Occipital lobe (tissue), 2 donors: ENCODE measurements around the gene RBBP8NL. TPM values are rescaled to one million over a fixed set of nuclear protein-coding genes. Genes with fewer than 3 reads are reported as not detected.

Experiments
- DNase-seq: peaks from one replicate; lab custom pipeline; 2025; lab: John Stamatoyannopoulos, UW
- total RNA-seq: library from RNA; depleted of rRNA; stranded (reverse); fragments of >200 nt; gene quantifications from one replicate; pipeline ENCODE4 v1.2.3, GENCODE V29; 2014

RBBP8NL gene
- total RNA-seq, 1 donor from 2014 or later: not detected

DNA sequence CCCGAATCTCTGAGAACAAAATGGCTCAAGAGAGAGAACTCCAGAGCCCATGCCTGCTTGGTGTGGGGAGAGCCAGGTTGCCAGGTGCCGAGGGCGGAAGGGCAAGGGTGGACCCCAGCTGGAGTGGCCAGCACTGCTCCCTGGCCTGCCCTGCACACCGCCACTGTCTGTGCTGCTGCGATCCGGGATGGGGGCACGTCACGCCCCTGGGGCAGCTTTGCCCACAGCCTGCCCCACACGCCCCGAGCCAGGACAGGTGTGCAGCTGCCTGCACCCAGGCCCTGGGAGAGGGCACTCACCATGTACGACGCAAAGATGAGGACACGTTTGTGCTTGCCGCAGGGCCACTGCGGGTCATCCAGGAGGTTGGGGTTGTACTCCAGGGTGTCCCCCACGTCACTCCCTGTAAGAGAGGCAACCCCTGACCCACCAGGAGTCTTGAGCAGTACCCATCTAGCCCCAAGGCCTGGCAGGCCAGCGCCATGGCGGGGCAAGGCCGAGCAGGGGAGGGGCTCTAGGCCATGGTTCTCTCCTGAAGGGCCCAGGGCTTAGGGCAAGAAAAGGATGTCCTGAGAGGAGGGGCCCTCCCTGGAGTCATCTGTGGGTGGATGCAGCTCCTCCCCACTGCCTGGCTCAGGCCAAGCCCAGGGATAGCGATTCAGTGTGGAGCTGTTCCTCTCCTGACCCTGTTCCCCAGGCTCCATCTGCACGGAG, 34.6 kb downstream of the RBBP8NL start:
- DNase-seq: no peak

DNA sequence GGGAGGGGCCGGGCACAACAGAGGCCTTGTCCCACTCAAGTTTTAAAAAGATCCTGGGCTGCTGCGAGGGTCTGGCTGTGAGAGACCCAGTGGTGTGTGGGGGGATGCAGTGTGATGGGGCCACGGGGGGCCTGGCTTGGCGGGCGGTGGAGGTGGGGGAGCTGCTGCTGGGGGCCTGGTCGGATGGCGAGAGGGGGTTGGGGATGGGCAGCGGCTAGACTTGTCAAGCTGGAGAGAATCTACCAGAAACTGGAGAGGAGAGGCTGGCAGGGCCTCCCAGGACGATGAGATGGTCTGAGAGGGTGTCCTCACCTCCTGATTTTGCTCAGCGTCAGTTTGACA, 35.3 kb downstream of the RBBP8NL start:
- DNase-seq: no peak

DNA sequence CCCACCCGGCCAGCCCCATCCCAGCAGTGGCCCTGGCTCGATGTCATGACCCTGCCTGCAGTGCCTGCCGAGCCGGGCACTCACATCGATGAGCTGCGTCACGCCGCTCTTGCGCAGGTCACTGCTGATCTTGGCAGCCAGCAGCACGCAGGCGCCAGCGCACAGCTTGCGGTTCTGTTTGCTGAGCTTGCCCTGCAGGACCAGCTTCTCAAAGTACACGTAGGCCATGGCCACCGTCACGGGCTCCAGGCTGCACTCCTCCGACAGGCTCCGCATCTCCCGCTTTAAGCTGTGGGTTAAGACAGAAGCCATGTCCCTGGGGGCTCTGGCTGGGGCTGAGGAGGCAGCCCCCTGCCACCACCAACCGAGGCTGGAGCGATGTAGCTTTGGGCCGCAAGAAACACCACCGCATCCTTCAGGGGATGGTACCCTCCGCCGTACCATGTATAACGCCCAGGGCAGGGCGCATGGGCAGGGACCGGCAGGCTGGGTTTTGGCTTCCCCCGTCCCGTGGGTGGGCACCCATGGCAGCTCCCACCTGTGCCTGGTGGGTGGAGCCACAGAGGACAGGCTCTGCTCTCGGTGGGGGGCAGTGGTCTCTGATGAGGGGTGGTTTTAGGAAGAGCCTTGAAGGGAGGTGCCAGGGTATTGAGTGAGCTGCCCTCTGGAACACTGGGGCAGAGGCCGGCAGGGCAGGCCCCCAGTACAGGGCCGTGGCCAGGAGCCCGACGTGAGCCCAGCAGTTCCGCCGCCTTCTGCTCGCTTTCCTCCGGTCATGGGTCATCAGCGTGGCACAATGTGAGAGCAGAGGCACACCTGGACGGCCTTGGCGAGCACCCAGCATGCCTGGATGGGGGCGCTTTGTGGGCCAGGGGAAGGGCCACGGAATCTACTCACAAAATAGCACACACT, 35.9 kb downstream of the RBBP8NL start:
- no peak for DNase-seq

DNA sequence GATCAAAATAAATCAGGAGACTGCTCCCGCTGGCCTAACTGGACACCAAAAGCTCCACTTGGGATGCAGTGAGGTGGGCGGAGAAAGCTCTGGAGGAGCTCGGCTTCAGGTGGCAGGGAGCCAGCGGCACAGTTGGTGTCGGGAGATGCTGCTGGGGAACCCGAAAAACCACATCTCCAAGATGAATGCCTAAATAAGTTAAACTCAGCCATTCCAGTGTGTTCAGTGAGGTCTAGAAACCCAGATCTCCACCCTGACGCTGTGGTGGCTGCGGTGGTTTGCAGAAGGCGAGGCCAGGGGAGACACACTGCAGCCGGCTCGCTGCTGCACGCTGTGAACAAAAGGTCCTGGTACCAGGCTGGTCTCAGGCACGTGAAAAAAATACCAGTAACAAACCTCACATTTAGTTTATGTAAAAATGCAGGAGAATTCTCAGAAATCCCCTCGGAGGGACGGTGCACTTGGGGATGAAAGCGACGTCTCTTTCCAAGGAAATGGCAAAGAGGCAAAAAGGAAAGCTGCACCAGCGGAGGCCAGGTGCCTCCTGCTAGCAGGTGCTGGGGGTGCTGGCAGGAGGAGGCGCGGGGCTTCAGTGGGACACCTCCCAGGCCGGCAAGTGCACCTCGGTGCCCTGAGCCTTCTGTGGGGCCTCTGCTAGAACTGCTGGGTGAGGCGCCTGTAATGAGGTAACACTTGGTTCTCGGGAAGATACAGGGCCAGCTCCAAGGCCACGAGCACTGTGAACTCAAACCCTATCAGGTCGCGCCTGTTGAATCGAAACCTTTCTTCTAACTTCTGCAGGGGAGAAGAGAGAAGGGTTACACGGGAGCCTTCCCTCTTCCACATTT, 36.8 kb downstream of the RBBP8NL start:
- peak; percentile 59 for DNase-seq

DNA sequence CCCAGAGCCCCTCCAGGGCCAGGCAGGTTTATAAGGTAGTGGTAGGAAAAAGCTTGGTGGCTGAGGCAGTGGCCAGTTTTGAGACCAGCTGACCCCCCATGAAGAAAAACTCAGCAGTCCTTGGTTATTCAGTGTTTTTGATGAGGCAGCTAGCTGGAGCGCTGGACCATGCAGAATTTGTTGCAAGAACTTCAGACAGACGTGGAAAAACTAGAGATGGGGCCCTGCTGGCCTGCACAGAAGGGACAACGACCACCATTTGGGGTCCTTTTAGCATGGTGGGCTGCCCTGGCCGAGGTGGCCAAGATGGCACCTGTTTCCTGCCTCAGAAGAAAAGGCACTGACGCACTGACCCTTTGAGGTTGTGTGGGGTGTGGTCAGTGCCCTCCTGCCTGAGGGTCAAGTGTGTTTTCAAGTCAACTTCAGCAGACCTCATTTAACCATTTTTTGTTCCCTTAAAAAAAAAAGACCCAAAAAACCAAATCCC, 37.7 kb downstream of the RBBP8NL start:
- no peak for DNase-seq

DNA sequence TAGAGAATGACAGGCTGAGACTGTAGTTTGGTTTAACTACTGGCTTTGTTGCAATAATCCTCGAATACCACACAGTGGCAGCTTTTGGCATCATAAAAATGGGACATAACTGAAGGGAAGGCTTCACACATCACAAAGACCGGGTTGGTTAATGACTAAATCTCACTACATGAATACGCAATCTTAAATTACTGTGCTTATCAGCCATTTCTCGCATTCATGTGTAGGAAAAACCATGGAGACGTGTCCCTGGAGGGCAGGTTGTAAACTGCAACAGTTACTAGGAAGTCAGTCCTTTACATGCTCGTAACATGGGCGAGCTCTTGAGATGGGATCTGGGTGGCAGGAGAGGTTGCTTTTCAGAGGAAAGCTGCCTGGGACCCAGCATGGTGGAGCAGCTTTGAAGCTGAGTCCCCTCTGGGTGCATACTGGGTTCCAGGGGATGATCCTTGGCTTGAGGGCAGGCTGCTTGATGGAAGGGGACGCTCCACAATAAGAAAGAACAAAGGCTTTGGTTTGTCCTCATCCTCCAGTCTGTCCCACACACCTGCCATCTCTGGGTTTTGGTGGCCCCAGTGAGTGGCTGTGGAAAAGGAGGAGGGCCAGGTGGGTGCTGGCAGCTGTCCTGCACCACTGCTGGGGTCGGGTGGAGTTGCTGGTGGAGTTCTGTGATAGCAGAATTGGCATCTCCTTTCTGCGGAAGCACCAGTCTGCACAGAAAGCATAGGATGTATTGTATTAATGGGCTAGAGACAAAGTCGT, 38.3 kb downstream of the RBBP8NL start:
- no peak for DNase-seq

DNA sequence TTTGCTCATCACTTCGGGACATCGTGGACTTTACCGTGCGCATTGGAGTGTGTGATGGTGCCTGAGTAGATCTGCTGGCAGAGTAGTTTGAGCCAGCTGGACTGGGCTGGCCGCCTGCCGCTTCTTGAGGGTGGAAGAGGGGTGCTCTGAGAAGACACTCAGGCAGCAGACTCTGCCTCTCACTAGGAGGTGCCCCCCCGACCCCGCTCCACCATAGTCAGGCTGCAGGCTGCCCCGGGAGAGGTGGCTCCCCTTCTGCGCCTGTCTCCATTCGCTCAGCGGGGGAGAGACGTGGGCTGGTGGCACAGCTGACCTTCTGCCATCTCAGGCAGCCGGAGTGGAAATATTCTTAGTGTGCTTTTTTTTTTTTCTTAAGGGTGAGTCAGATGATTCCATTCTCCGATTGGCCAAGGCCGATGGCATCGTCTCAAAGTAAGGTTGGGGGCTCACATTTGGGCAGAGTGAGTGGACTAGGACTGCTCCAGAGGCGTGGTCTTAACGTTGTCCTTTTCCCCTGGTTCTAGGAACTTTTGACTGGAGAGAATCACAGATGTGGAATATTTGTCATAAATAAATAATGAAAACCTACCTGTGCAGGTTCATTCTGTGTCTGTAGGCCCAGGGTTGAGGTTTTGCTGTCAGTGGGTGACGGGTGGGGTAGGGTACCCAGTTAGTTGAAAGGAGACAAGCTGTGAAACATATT, 39.3 kb downstream of the RBBP8NL start:
- DNase-seq: no peak

DNA sequence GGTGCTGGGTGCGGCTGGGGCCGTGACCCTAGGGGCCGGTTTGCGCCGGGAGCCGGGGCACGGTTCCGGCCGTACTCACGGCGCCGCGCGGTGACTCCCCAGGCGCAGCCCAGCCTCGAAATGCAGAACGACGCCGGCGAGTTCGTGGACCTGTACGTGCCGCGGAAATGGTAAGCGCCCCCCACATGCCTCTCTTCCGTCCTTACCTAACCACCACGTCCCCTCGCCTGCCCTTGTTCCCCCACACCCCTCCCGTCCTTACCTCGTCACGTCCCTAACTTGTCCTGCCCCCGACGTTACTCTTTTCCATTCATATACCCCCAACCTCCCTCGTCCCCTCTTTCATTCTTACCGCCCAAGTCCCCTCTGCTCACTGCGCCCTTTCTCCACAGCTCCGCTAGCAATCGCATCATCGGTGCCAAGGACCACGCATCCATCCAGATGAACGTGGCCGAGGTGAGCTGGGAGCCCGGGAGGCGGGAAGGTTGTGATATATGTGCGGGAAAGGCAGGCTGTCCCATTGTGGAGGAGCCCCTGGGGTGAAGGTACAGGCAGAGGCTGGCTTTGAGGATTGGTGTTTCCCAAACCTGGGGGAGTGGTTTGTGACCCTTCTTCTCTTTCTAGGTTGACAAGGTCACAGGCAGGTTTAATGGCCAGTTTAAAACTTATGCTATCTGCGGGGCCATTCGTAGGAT, 40.0 kb downstream of the RBBP8NL start:
- DNase-seq: no peak

DNA sequence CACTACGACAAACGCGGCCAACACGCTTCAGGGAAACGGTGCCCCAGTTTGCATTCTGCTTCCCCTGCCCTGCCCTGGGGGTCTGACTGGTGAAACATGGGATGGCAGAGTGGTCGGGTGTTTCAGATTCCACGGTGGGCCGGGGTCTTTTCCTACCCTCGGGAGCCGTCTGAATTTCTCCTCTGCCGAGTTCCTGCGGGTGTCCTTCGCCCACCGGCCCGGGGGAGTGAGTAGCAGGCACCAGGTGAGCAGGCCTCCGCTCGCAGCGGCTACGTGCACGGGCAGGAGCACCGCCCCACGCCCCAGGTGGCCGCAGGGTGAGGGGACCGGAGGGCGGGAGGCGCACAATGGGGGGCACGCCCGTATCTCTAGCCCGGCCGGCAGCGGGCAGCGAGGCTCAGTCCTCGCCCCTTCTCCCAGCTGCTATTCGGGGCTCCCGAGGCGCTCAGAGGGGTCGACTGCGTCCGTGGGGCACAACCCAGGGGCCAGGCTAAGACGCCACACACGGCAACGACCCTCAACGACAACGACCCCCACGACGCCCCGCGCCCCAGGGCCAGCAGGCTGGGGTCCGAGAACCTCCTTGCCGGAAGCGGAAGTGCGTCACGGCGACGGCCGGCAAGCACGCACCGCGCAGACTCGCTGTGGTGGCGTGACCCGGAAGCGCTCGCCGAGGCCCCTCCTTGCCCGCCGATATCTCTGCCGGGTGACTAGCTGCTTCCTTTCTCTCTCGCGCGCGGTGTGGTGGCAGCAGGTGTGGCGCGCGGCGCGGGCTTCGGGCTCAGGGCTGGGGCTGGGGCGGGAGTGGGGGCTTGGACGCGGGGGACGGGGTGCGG, 40.7 kb downstream of the RBBP8NL start, which contains the start of gene RPS21:
TSS of gene RPS21 (plus strand) at position 721 of the 836 bp plus-strand sequence. CDS start 236 bp downstream, outside the sequence.
- peak; percentile 84 for DNase-seq

DNA sequence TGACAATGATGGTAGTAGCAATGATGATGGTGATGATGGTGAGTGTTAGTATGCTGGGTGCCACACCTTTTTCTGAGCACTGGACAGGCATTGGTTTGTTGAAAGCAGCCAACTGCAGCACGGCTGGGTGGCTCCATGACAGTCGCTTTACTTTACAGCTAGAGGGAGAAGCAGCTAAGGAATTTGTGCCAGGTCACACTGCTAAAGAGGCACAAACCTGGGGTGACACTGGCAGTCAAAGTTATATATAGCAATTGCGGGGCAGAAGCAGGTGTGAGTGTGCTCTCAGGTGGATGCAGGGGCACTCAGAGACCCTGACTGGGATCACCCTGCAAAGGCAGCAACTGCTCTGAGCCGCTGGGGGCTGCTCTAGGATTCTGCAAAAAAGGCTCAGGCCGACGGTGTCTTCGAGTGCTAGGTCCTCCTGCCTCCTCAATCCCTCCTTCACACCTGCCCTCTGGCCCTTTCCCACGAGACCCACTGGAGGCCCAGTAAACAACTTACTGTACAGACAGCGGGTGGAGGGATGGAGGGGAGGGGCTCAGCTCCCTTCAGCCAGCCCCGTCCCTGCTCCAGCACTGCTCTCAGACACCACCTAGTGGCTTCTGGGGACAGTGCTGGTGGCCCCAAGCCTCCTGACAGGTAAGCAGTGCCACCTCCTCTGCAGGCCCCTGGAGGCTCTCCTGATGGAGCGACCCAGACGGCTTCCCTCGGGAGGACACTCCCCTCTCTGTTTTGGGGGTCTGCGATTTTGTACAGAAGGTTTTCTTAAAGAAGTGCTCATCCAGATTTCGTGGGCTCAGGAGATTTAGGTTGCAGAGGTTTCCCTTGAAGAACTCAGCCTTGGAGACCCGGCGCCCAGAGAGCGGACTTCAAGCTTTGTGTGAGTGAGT, 44.8 kb downstream of the RBBP8NL start:
- DNase-seq: peak; percentile 53

DNA sequence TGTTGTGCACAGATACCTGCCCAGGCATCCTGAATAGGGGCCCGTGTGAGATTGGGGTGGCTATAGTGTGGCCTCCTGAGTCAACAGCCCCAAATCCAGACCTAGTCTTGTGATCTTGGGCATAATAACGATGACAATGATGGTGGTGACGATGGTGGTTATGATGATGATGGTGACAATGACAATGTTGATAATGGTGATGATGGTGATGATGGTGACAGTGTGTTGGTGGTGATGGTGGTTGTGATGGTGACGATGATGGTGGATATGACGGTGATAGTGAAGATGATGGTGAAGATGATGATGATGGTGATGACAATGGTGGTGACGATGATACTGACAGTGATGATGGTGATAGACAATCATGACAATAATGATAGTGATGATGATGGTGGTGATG, 45.5 kb downstream of the RBBP8NL start:
- DNase-seq: no peak

DNA sequence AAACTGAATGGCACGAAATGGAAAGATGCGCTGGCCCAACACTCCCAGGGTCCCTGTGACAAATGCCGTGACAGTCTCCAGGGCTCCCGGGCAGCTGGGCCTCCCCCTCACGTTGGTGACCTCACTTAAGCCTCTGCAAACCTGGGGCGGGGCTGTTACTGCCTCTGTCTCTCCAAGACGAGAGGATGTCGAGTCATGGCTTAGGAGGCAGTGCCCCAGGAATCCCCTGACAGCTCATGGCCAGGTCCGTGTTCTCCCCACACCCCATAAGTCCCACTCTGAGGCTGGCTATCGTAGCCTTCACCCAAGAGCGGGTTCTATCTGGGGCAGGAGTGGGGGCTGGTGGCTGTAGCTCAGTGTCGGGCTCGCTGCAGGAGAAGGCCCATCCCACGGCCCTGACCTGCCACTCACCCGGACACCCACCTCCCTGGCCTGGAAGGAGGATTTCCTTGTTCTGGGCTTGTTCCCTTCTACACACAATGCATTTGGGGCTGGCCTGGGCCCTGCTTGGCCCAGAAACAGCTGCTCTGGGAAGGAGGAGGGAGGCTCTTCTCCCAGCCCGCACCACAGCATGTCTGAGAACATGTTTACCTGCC, 46.0 kb downstream of the RBBP8NL start:
- DNase-seq: no peak

DNA sequence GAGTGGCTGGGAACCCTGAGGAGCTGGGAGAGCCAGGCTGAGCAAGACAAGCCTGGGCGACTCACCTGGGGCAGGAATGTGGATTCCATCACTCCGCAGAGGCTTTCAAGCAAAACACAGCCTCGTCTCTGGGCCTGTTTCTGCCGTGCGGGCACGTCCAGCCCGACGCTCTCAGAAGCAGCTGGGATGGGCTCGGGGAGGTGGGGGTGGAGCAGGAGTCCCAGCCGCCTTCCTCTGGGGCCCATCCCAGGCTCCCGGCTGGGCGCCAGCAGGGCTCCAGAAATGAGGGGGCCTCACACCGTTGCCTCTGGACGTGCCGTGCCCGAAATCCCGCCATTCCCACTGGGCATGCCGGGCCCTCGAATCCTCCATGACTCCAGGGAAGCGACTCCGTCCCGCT, 49.1 kb downstream of the RBBP8NL start:
- DNase-seq: no peak

DNA sequence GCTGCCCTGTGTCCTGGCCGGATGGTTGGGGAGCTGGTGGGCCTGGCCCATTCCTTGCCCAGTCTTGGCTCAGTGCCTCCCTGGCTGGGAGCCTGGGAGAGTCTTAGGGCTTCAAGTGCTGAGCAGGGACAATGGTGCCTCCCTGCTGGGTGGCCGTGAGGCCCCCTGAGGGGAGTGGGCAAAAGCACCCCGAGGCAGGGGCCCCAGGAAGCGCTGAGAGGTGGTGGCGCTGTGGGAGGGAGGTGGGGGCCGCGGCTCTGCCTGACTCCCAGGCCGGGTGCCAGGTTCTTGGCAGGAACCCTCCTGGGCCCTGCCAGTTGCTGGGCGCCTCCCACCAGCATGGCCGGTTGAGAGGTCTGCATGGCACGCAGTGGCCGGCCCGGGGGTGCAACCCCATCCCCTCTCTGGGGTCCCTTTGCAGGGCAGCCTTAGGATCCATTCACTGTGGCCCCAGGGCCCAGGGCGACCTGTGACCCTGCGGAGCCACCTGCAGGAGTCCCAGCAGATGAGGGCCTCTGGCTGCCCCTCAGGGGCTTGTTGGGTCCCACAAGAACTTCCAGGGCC, 49.6 kb downstream of the RBBP8NL start:
- no peak for DNase-seq

DNA sequence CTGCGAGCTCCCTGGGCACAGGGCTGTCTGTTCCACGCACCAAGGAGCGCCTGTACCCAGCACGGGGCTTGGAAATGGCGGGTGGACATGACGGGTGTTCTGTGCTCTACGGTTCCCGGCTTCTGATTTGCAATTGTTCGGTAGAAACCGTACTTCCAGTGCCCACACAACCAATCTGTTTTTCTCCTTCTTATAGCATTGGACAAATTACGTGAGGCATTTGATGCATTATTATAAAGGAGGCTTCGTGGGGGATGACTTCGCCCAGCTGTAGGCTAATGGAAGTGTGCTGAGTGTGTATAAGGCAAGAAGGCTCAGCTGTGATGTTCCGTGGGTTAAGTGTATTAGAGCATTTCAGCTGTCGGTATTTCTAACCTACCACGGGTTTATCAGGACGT, 50.3 kb downstream of the RBBP8NL start:
- DNase-seq: no peak

DNA sequence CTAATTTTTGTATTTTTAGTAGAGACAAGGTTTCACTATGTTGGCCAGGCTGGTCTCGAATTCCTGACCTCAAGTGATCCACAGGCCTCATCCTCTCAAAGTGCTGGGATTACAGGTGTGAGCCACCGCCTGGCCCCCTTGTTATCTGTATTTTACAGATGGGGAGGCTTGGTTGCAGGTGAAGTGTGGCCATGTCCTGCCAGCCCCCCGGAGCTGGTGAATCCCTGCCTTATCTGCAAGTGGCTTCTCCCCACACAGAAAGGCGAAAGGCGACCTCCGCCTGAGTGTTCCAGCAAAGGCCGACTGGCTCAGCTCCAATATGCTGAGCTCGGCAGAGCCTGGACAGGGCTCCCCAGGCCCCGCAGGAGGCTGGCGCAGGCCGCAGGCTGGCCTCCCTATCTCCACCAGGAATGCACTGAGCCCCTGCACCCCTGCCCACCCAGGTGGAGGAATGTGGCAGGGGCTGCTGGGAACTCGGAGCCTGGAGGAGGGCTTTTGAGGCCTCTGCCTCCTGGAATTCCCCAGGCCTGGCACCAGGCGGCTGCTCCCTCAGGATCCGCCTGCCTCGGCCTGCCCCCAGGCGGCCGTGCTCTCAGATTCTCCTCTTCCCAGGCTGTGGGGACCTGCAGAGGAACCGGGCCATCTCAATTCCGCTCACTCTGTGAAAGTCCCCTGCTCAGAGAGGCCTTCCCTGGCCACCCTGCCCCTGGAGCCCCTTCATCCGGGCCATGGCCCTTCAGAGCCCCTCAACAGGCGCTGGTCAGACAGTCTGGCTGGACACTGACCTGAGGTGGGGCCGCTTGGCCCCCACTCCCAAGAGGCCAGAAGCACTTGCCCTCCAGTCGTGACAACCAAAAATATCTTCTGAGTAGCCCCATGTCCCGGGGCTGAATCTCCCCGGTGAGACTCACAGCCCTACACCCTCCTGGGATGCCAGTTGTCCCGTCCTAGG, 51.0 kb downstream of the RBBP8NL start:
- no peak for DNase-seq
